Stimulated activated CD4-positive, alpha-beta T cell treated with anti-CD3 and anti-CD28 coated beads, TNF-alpha, amount 100 ng/mL, for 4 hours (primary cell): Measurements from ENCODE around the gene NOP9.
"Not testable (repeated sequence)": the region's sequence is repeated elsewhere in the genome, so short reads cannot be mapped to it uniquely, and the experiment has no call there.

Experiments
- DNase-seq, 3 experiments: peaks; one replicate each; pipeline ENCODE4 v3.0.0-alpha.2; 2020; ENCODE audit warnings: low read depth in 3 of 3

Gene NOP9

GRCh38 chr14:24310265-24310645, 10.6 kb downstream of the NOP9 start:
- no peak for DNase-seq

- DNase-seq: peak in 2 of 3 experiments; percentile 37 to 45
Measured at GRCh38 chr14:24310646-24311604, 11.3 kb downstream of the NOP9 start, which contains the start of gene LTB4R. LTB4R (plus strand) TSS chr14:24311502; CDS start chr14:24315652, 4,150 bp downstream.

GRCh38 chr14:24311837-24312615, 12.4 kb downstream of the NOP9 start:
- no peak for DNase-seq

- no peak for DNase-seq
Measured at GRCh38 chr14:24312736-24313507, 13.3 kb downstream of the NOP9 start.

- DNase-seq: no peak
Measured at GRCh38 chr14:24313913-24314312, 14.3 kb downstream of the NOP9 start.

- no peak for DNase-seq
Measured at GRCh38 chr14:24314377-24315193, 14.9 kb downstream of the NOP9 start.

- no peak for DNase-seq
Measured at GRCh38 chr14:24315243-24315806, 15.7 kb downstream of the NOP9 start.

- DNase-seq: no peak
Measured at GRCh38 chr14:24315807-24316596, 16.4 kb downstream of the NOP9 start.

GRCh38 chr14:24316597-24316950, 16.9 kb downstream of the NOP9 start:
- DNase-seq: no peak

GRCh38 chr14:24317141-24317928, 17.7 kb downstream of the NOP9 start:
- DNase-seq: no peak

- no peak for DNase-seq
Measured at GRCh38 chr14:24321212-24321975, 21.7 kb downstream of the NOP9 start.

- DNase-seq: no peak
Measured at GRCh38 chr14:24322672-24323071, 23.0 kb downstream of the NOP9 start.

- no peak for DNase-seq
Measured at GRCh38 chr14:24323341-24323740, 23.7 kb downstream of the NOP9 start.

- DNase-seq: no peak
Measured at GRCh38 chr14:24324024-24324423, 24.4 kb downstream of the NOP9 start.

- DNase-seq: no peak
Measured at GRCh38 chr14:24325041-24325530, 25.4 kb downstream of the NOP9 start.

GRCh38 chr14:24325963-24326362, 26.3 kb downstream of the NOP9 start:
- DNase-seq: no peak

GRCh38 chr14:24327303-24327702, 27.7 kb downstream of the NOP9 start:
- no peak for DNase-seq

GRCh38 chr14:24327914-24328313, 28.3 kb downstream of the NOP9 start:
- not testable (repeated sequence) for DNase-seq
